PC-9 (cell line): ENCODE data around the gene MTHFD1L. TPM values are rescaled to one million over a fixed set of nuclear protein-coding genes. Genes with fewer than 3 reads are reported as not detected.
A peak's percentile ranks its signal among the peaks of the same experiment; 100 is the strongest.
"Not testable (repeated sequence)": the region's sequence is repeated elsewhere in the genome, so short reads cannot be mapped to it uniquely, and the experiment has no call there.

Source experiments
- BruUV-seq: library from RNA; stranded (reverse); fragments of 400-500 nt; replicated peaks from 2 replicates; lab custom pipeline; 2021; lab: Mats Ljungman, UMichigan
- CTCF ChIA-PET: fragments of 300-600 bp; sonication (Branson Sonifier 250); formaldehyde crosslinking; loops from one replicate; lab custom pipeline; 2022; ENCODE audit warnings: antibody characterized with exemption; lab: Charles Lee
- POLR2A ChIA-PET: fragments of 300-600 bp; sonication (Branson Sonifier 250); formaldehyde crosslinking; loops from one replicate; lab custom pipeline; 2022; ENCODE audit warnings: antibody characterized with exemption; ENCODE audit not compliant: unreplicated experiment; lab: Charles Lee
- DNase-seq, 2 experiments: peaks; one replicate each; pipeline versions ENCODE4 v3.0.0 to v3.0.0-alpha.2; 2015 to 2022; ENCODE audit warnings: mixed read lengths in 1 of 2
- H2AFZ ChIP-seq: fragments of 200-600 bp; sonication (generic); 2 replicates; pipeline ENCODE4 v1.8.1; 2017; ENCODE audit warnings: antibody characterized with exemption
- H3F3A ChIP-seq: fragments of 200-600 bp; sonication (generic); 2 replicates; pipeline ENCODE4 v1.8.1; 2017; ENCODE audit warnings: antibody characterized with exemption, mild to moderate bottlenecking, low read depth; ENCODE audit not compliant: insufficient read depth
- H3K27ac ChIP-seq: fragments of 200-600 bp; sonication (generic); 2 replicates; pipeline ENCODE4 v1.6.1; 2016; ENCODE audit warnings: mixed run types
- H3K27me3 ChIP-seq: fragments of 200-600 bp; sonication (generic); 2 replicates; pipeline ENCODE4 v1.6.1; 2016; ENCODE audit warnings: low read depth, mixed run types; ENCODE audit not compliant: insufficient read depth
- H3K36me3 ChIP-seq: fragments of 200-600 bp; sonication (generic); 2 replicates; pipeline ENCODE4 v1.6.1; 2016; ENCODE audit warnings: low read depth, mixed run types
- H3K4me1 ChIP-seq: fragments of 200-600 bp; sonication (generic); replicated peaks from 2 replicates; pipeline ENCODE4 v1.6.1; 2016; ENCODE audit warnings: mixed run types; ENCODE audit not compliant: insufficient read depth
- H3K4me2 ChIP-seq: fragments of 200-600 bp; sonication (generic); 2 replicates; pipeline ENCODE4 v1.6.1; 2017; ENCODE audit warnings: mixed run types
- H3K4me3 ChIP-seq: fragments of 200-600 bp; sonication (generic); 2 replicates; pipeline ENCODE4 v1.6.1; 2016; ENCODE audit warnings: mixed run types
- H3K79me2 ChIP-seq: fragments of 200-600 bp; sonication (generic); 2 replicates; pipeline ENCODE4 v1.6.1; 2017; ENCODE audit warnings: low read depth, mixed run types
- H3K9me2 ChIP-seq: fragments of 200-600 bp; sonication (generic); 2 replicates; pipeline ENCODE4 v1.8.1; 2017; ENCODE audit warnings: mild to moderate bottlenecking; ENCODE audit not compliant: insufficient read depth
- H3K9me3 ChIP-seq: fragments of 200-600 bp; sonication (generic); 2 replicates; pipeline ENCODE4 v1.8.1; 2016; ENCODE audit warnings: low read depth; ENCODE audit not compliant: insufficient read depth
- H4K20me1 ChIP-seq: fragments of 200-600 bp; sonication (generic); 2 replicates; pipeline ENCODE4 v1.8.1; 2017; ENCODE audit not compliant: insufficient read depth
- CTCF ChIP-seq: fragments of 200-600 bp; sonication (generic); conservative IDR thresholded peaks from 2 replicates; pipeline ENCODE4 v1.6.1; 2017; ENCODE audit warnings: mixed run types, antibody characterized with exemption, mild to moderate bottlenecking, moderate library complexity
- EZH2 ChIP-seq: fragments of 200-600 bp; sonication (generic); IDR thresholded peaks from 2 replicates; pipeline ENCODE4 v1.8.0; 2017; ENCODE audit warnings: antibody characterized with exemption, low read depth
- intact Hi-C: fragments of 100-400 bp; cut with micrococcal nuclease; formaldehyde crosslinking; loops from one replicate; pipeline ENCODE4 v1.10.0; 2022; ENCODE audit not compliant: unreplicated experiment
- total RNA-seq: library from RNA; stranded (reverse); gene quantifications from 2 replicates; pipeline ENCODE4 v1.2.3, GENCODE V29; 2021

Gene MTHFD1L
- total RNA-seq, 1 experiment from 2014 or later: 53.3 TPM

GRCh38 chr6:151119823-151120524, 254.5 kb downstream of the MTHFD1L start:
- no peaks in the 10 kb centered on the region for H3K79me2 ChIP-seq
- no peak overlapping the region for H3K27ac ChIP-seq
- H3K9me3 ChIP-seq: no peaks in the 10 kb centered on the region
- intact Hi-C loops: no loop called here
- H3K9me2 ChIP-seq: no peaks in the 10 kb centered on the region
- H3K4me3 ChIP-seq: no peak overlapping the region
- no peaks in the 10 kb centered on the region for H3K36me3 ChIP-seq
- no peaks in the 10 kb centered on the region for H4K20me1 ChIP-seq
- no peak overlapping the region for H2AFZ ChIP-seq
- no peak overlapping the region for H3K4me2 ChIP-seq
- TF ChIP-seq CTCF (no peak), EZH2 (no peak)
- H3K4me1 ChIP-seq: peaks cover 8% of the 10 kb centered on the region
- BruUV-seq: no TSS peak
- no peak for DNase-seq
- peaks cover 2% of the 10 kb centered on the region; the same call in 1 of the 2 replicates for H3F3A ChIP-seq
- ChIA-PET POLR2A (no interaction called here), CTCF (no interaction called here)
- no peaks in the 10 kb centered on the region for H3K27me3 ChIP-seq

- BruUV-seq: no TSS peak
- H3K79me2 ChIP-seq: no peaks in the 10 kb centered on the region
- H3F3A ChIP-seq: peaks cover 20% of the 10 kb centered on the region
- H3K9me2 ChIP-seq: no peaks in the 10 kb centered on the region
- no peak for TF ChIP-seq EZH2
- H3K4me3 ChIP-seq: no peak overlapping the region
- ChIA-PET POLR2A (no interaction called here), CTCF (no interaction called here)
- H3K4me1 ChIP-seq: peaks cover 27% of the 10 kb centered on the region
- no peaks in the 10 kb centered on the region for H3K9me3 ChIP-seq
- H4K20me1 ChIP-seq: no peaks in the 10 kb centered on the region
- no peaks in the 10 kb centered on the region for H3K27me3 ChIP-seq
- no peak overlapping the region for H2AFZ ChIP-seq
- no peak overlapping the region for H3K27ac ChIP-seq
- intact Hi-C loops: no loop called here
- no peak for DNase-seq
- H3K4me2 ChIP-seq: no peak overlapping the region
- H3K36me3 ChIP-seq: no peaks in the 10 kb centered on the region
These were observed 256.4 kb downstream of the MTHFD1L start for GRCh38 chr6:151121900-151122299.

- Histone ChIP-seq H3K4me1 (peaks cover 30% of the 10 kb centered on the region), H3F3A (peaks cover 20% of the 10 kb centered on the region)
- H4K20me1 ChIP-seq, H3K9me2 ChIP-seq, BruUV-seq, POLR2A ChIA-PET, H3K36me3 ChIP-seq, H3K4me3 ChIP-seq, H3K27ac ChIP-seq, H3K79me2 ChIP-seq, intact Hi-C loops, H3K9me3 ChIP-seq, DNase-seq, H3K4me2 ChIP-seq, CTCF ChIA-PET, H2AFZ ChIP-seq, H3K27me3 ChIP-seq: not testable (repeated sequence)
These were observed 258.1 kb downstream of the MTHFD1L start for GRCh38 chr6:151123641-151124040.

- peak overlapping the region; percentile 67 for H3K4me2 ChIP-seq
- H3K27me3 ChIP-seq, H3K9me2 ChIP-seq, H3K36me3 ChIP-seq, H2AFZ ChIP-seq, BruUV-seq, CTCF ChIA-PET, H3K9me3 ChIP-seq, H4K20me1 ChIP-seq, H3K79me2 ChIP-seq, POLR2A ChIA-PET, intact Hi-C loops, DNase-seq: not testable (repeated sequence)
- H3K27ac ChIP-seq: peak overlapping the region; percentile 81
- peaks cover 30% of the 10 kb centered on the region for H3K4me1 ChIP-seq
- peak overlapping the region; percentile 22; the same call in 1 of the 2 replicates for H3K4me3 ChIP-seq
- H3F3A ChIP-seq: peaks cover 20% of the 10 kb centered on the region
These were observed 259.7 kb downstream of the MTHFD1L start for GRCh38 chr6:151125242-151125641.

- Histone ChIP-seq H3F3A (peaks cover 20% of the 10 kb centered on the region), H2AFZ (peak overlapping the region; percentile 56; the same call in 1 of the 2 replicates), H3K4me2 (peak overlapping the region; percentile 67), H3K27ac (peak overlapping the region; percentile 81), H3K4me3 (peak overlapping the region; percentile 22; the same call in 1 of the 2 replicates), H3K4me1 (peaks cover 30% of the 10 kb centered on the region)
- H3K9me3 ChIP-seq, BruUV-seq, H3K9me2 ChIP-seq, H3K79me2 ChIP-seq, H3K27me3 ChIP-seq, H3K36me3 ChIP-seq, POLR2A ChIA-PET, intact Hi-C loops, H4K20me1 ChIP-seq, CTCF ChIA-PET: not testable (repeated sequence)
- peak in 1 of 2 experiments; percentile 78 for DNase-seq
These were observed 260.3 kb downstream of the MTHFD1L start for GRCh38 chr6:151125651-151126416.

GRCh38 chr6:151126417-151126724, 260.9 kb downstream of the MTHFD1L start:
- H2AFZ ChIP-seq, H3K4me3 ChIP-seq, BruUV-seq, DNase-seq, intact Hi-C loops, H4K20me1 ChIP-seq, H3K36me3 ChIP-seq, H3K27me3 ChIP-seq, CTCF ChIA-PET, POLR2A ChIA-PET, H3K9me2 ChIP-seq, H3K79me2 ChIP-seq, H3K9me3 ChIP-seq: not testable (repeated sequence)
- peaks cover 30% of the 10 kb centered on the region for H3K4me1 ChIP-seq
- peak overlapping the region; percentile 81 for H3K27ac ChIP-seq
- peaks cover 20% of the 10 kb centered on the region for H3F3A ChIP-seq
- H3K4me2 ChIP-seq: peak overlapping the region; percentile 67
